ENCODE data around the gene ARHGAP9.

DNA sequence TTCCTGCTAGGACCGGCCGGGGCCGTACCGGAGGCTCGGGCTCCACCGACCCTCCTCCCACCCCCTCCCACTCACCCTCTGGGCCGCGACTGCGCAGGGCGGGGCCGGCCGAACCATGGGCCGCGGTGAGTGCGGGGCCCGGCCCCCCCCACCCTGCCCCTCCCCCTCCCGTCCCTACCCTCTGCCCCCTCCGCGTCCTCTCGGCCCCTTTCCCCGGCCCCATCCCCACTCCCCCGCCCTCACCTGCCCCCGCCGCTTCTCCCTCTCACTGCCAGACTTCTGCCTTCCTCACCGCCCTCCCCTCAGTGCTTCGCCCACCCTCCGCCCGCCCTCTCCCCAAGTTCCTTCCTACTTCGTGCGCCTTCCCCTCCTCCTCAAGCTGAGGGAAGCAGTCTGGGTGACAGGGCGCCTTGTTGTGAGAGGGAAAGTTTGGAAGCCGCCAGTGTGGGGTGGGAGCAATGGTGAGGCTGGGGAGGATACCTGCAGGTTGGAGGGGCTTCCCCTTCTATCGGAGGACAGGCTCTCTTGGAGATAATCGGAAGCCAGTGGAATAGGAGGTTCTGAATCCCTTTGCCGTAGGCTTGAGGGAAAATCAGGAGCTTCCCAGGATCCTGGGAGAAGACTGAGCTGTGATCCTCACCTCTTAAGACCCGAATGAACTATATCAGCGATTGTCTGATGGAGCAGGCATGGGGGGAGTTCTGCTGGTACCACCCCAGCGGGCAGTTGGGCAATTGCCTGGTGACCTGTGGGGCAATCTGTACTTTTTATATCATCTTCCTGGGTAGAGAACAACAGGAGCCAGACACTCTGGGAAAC is 43.4 kb upstream of the ARHGAP9 start:
- TF ChIP-seq YY1 (IDR thresholded peaks at IDR 0.05; ENCODE audit: insufficient read depth, insufficient read length) (no peak), SUZ12 (IDR thresholded peaks at IDR 0.05; ENCODE audit: extremely low read depth, insufficient read depth, insufficient read length) (no peak)
